ENCODE data around the gene PSMB8.

Gene PSMB8

DNA sequence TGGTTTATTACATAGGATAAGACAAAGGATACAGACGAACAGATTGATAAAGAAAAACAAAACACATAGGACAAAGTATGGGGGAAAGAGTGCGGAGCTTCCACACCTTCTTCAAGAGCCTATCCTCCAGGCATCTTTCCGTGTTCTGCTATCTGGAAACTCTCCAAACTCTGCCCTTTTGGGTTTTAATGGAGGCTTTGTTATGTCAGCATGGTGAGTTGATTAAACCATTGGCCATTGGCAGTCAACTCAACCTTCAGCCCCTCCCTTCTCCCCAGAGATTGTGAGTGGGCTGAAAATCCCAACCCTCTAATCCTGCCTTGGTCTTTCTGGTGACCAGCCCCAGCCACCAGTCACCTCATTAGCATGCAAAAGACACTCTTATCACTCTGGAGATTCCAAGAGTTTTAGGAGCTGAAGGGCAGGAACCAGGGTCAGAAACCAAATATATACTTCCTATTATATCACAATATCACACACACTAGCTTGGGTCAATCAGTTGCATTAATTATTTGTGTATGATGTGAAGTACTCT is 50.9 kb downstream of the PSMB8 start:
- DNase-seq (ENCODE audit: low read depth), result no peak

All from activated T-helper 9 cell treated with anti-CD3 and anti-CD28 coated beads, Interleukin-2, amount 50 U/mL, for 16 hours (primary cell).